ENCODE measurements around the gene CYP2A13. TPM values are rescaled to one million over a fixed set of nuclear protein-coding genes. Genes with fewer than 3 reads are reported as not detected.
A peak's percentile ranks its signal among the peaks of the same experiment; 100 is the strongest.
"Not testable (repeated sequence)": the region's sequence is repeated elsewhere in the genome, so short reads cannot be mapped to it uniquely, and the experiment has no call there.

Gene CYP2A13
- total RNA-seq, 2 donors from 2014 or later = not detected

GRCh38 chr19:41102210-41102609 lies 14.0 kb downstream of the CYP2A13 start:
- peaks cover 12% of the 10 kb centered on the region for H3K9me3 Mint-ChIP-seq
- ATAC-seq (replicated peaks); H3K4me3 Mint-ChIP-seq; H3K27ac Mint-ChIP-seq; H3K4me1 Mint-ChIP-seq; H3K27me3 Mint-ChIP-seq; H3K36me3 Mint-ChIP-seq (ENCODE audit: low read depth): not testable (repeated sequence)

GRCh38 chr19:41106177-41106576 lies 17.9 kb downstream of the CYP2A13 start:
- no peaks in the 10 kb centered on the region for H3K4me1 Mint-ChIP-seq
- ATAC-seq (replicated peaks) = no peak
- peaks cover 5% of the 10 kb centered on the region for H3K9me3 Mint-ChIP-seq
- H3K4me3 Mint-ChIP-seq = no peak overlapping the region
- no peaks in the 10 kb centered on the region for H3K27me3 Mint-ChIP-seq
- no peaks in the 10 kb centered on the region for H3K36me3 Mint-ChIP-seq (ENCODE audit: low read depth)
- no peak overlapping the region for H3K27ac Mint-ChIP-seq

GRCh38 chr19:41111296-41111695 lies 23.0 kb downstream of the CYP2A13 start:
- ATAC-seq (replicated peaks) = no peak
- Mint-ChIP-seq H3K4me3 (no peak overlapping the region), H3K27ac (no peak overlapping the region), H3K27me3 (no peaks in the 10 kb centered on the region), H3K9me3 (no peaks in the 10 kb centered on the region), H3K36me3 (ENCODE audit: low read depth) (no peaks in the 10 kb centered on the region), H3K4me1 (no peaks in the 10 kb centered on the region)

GRCh38 chr19:41111750-41112295 lies 23.6 kb downstream of the CYP2A13 start:
- H3K36me3 Mint-ChIP-seq (ENCODE audit: low read depth) = no peaks in the 10 kb centered on the region
- H3K4me3 Mint-ChIP-seq = no peak overlapping the region
- H3K9me3 Mint-ChIP-seq = no peaks in the 10 kb centered on the region
- no peak for ATAC-seq (replicated peaks)
- H3K27ac Mint-ChIP-seq = no peak overlapping the region
- no peaks in the 10 kb centered on the region for H3K27me3 Mint-ChIP-seq
- H3K4me1 Mint-ChIP-seq = no peaks in the 10 kb centered on the region

- no peaks in the 10 kb centered on the region for H3K27me3 Mint-ChIP-seq
- H3K27ac Mint-ChIP-seq = no peak overlapping the region
- no peaks in the 10 kb centered on the region for H3K36me3 Mint-ChIP-seq (ENCODE audit: low read depth)
- H3K4me1 Mint-ChIP-seq = no peaks in the 10 kb centered on the region
- ATAC-seq (replicated peaks) = no peak
- no peaks in the 10 kb centered on the region for H3K9me3 Mint-ChIP-seq
- H3K4me3 Mint-ChIP-seq = no peak overlapping the region
Observed at GRCh38 chr19:41112728-41113290, 24.6 kb downstream of the CYP2A13 start.

GRCh38 chr19:41114132-41114531 lies 25.9 kb downstream of the CYP2A13 start, which contains the start of gene CYP2F1:
Gene CYP2F1 (plus strand): TSS chr19:41114432. CDS start chr19:41116189, 1,757 bp downstream.
- Mint-ChIP-seq H3K36me3 (ENCODE audit: low read depth) (no peaks in the 10 kb centered on the region), H3K4me3 (no peak within 1 kb of the TSS), H3K9me3 (no peaks in the 10 kb centered on the region), H3K27ac (peak within 1 kb of the TSS; percentile 1), H3K27me3 (no peaks in the 10 kb centered on the region), H3K4me1 (no peaks in the 10 kb centered on the region)
- no peak for ATAC-seq (replicated peaks)

GRCh38 chr19:41116261-41116660 lies 28.0 kb downstream of the CYP2A13 start:
- ATAC-seq (replicated peaks) = no peak

GRCh38 chr19:41120929-41121911 lies 33.0 kb downstream of the CYP2A13 start:
- H3K27ac Mint-ChIP-seq = peak overlapping the region; percentile 35
- H3K9me3 Mint-ChIP-seq; H3K27me3 Mint-ChIP-seq; H3K36me3 Mint-ChIP-seq (ENCODE audit: low read depth): not testable (repeated sequence)
- peak overlapping the region; percentile 52 for H3K4me3 Mint-ChIP-seq
- peaks cover 10% of the 10 kb centered on the region for H3K4me1 Mint-ChIP-seq
- ATAC-seq (replicated peaks) = peak; percentile 85

More at GRCh38 chr19:41116261-41116660, 28.0 kb downstream of the CYP2A13 start:
- peaks cover 6% of the 10 kb centered on the region for H3K4me1 Mint-ChIP-seq
- H3K27ac Mint-ChIP-seq = no peak overlapping the region
- H3K4me3 Mint-ChIP-seq = no peak overlapping the region
- no peaks in the 10 kb centered on the region for H3K9me3 Mint-ChIP-seq
- H3K36me3 Mint-ChIP-seq (ENCODE audit: low read depth) = no peaks in the 10 kb centered on the region
- no peaks in the 10 kb centered on the region for H3K27me3 Mint-ChIP-seq

GRCh38 chr19:41122846-41123245 lies 34.6 kb downstream of the CYP2A13 start:
- not testable (repeated sequence) for H3K27ac Mint-ChIP-seq; H3K9me3 Mint-ChIP-seq; ATAC-seq (replicated peaks); H3K36me3 Mint-ChIP-seq (ENCODE audit: low read depth); H3K4me3 Mint-ChIP-seq; H3K27me3 Mint-ChIP-seq
- peaks cover 16% of the 10 kb centered on the region for H3K4me1 Mint-ChIP-seq

GRCh38 chr19:41123716-41124294 lies 35.6 kb downstream of the CYP2A13 start:
- Mint-ChIP-seq H3K36me3 (ENCODE audit: low read depth) (no peaks in the 10 kb centered on the region), H3K27me3 (no peaks in the 10 kb centered on the region), H3K4me1 (peaks cover 18% of the 10 kb centered on the region), H3K9me3 (no peaks in the 10 kb centered on the region), H3K27ac (no peak overlapping the region), H3K4me3 (no peak overlapping the region)
- ATAC-seq (replicated peaks) = no peak

- H3K9me3 Mint-ChIP-seq; ATAC-seq (replicated peaks): not testable (repeated sequence)
Observed at GRCh38 chr19:41126765-41127203, 38.5 kb downstream of the CYP2A13 start.

GRCh38 chr19:41127362-41127761 lies 39.1 kb downstream of the CYP2A13 start:
- not testable (repeated sequence) for H3K9me3 Mint-ChIP-seq; H3K36me3 Mint-ChIP-seq (ENCODE audit: low read depth); H3K27me3 Mint-ChIP-seq; ATAC-seq (replicated peaks); H3K27ac Mint-ChIP-seq
- Mint-ChIP-seq H3K4me3 (peak overlapping the region; percentile 72), H3K4me1 (peaks cover 10% of the 10 kb centered on the region)

More at GRCh38 chr19:41126765-41127203, 38.5 kb downstream of the CYP2A13 start:
- not testable (repeated sequence) for H3K36me3 Mint-ChIP-seq (ENCODE audit: low read depth); H3K27me3 Mint-ChIP-seq; H3K4me3 Mint-ChIP-seq; H3K27ac Mint-ChIP-seq
- H3K4me1 Mint-ChIP-seq = peaks cover 10% of the 10 kb centered on the region

GRCh38 chr19:41127801-41128300 lies 39.6 kb downstream of the CYP2A13 start:
- Mint-ChIP-seq H3K4me1 (peaks cover 10% of the 10 kb centered on the region), H3K4me3 (peak overlapping the region; percentile 72), H3K27ac (peak overlapping the region; percentile 46)
- H3K36me3 Mint-ChIP-seq (ENCODE audit: low read depth); H3K9me3 Mint-ChIP-seq; H3K27me3 Mint-ChIP-seq: not testable (repeated sequence)
- ATAC-seq (replicated peaks) = peak; percentile 98

GRCh38 chr19:41128692-41129091 lies 40.4 kb downstream of the CYP2A13 start:
- H3K27me3 Mint-ChIP-seq = no peaks in the 10 kb centered on the region

More at GRCh38 chr19:41128692-41129091, 40.4 kb downstream of the CYP2A13 start:
- Mint-ChIP-seq H3K36me3 (ENCODE audit: low read depth) (no peaks in the 10 kb centered on the region), H3K4me1 (peaks cover 10% of the 10 kb centered on the region), H3K4me3 (peak overlapping the region; percentile 72), H3K27ac (no peak overlapping the region), H3K9me3 (no peaks in the 10 kb centered on the region)
- no peak for ATAC-seq (replicated peaks)
